ENCODE data around the gene FILIP1L.

FILIP1L gene

GRCh38 chr3:99951701-99952100 lies 162.6 kb downstream of the FILIP1L start:
- DNase-seq (ENCODE audit: low read depth), result peak; percentile 44

- no peak for DNase-seq (ENCODE audit: low read depth)
Observed at GRCh38 chr3:99950921-99951320, 163.4 kb downstream of the FILIP1L start.

DNA sequence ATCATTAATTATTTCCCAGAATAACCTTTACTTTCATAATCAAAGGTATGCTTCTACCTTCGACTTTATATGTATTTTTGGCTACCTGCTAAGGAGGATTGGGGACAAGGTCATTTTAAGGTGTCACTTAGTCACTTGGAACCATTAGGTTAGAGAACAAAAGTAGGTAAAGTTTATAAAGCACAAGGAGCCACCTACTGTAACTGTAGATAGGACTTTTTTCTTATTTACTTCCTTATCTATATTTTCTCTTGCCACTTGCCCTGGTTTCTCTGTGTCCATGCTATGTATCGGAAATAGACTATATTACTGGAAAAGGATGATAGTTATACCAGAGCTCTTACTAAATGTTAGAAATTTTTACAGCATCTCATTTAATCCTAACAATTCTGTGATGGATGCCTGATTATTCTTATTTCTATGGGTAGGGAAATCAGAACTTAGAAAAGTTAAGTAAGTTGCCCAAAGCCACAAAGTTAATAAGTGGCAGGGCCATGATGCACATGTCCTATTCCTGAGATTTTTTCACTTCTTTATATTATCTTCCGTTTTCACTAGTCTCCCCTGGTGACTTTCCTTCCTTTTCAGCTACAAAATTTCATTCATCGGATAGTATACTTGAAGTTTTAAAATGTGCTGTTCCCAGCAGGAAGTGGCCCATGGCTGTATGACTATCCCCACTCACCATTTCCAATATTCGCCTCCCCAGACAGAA lies 164.2 kb downstream of the FILIP1L start:
- no peak for DNase-seq (ENCODE audit: low read depth)

DNA sequence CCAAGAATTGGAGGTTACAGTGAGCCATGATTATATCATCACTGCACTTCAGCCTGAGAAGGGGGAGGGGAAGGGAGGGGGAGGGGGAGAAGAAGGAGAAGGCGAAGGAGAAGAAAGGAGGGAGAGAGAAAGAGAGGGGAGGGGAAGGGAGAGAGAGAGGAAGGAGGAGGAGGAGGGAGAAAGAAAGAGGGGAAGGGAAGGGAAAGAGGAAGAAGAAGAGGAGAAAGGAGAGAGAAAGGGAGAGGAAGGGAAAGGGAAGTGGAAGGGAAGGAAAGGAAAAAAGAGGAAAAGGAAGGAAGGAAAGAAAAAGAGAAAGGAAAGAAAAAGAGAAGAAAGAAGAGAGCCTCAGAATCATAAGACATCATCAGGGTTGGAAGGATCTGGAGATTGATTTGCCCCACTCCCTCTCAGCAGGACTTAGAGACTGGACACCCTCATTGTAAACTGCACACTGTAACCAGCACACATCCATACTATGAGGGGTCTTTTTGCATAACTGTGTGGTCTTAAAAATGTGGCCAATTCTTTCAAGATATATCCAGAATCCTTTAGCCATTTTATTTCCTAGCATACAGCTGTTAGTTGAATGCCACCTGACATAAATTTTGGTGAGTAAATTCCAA lies 165.7 kb downstream of the FILIP1L start:
- no peak for DNase-seq (ENCODE audit: low read depth)

DNA sequence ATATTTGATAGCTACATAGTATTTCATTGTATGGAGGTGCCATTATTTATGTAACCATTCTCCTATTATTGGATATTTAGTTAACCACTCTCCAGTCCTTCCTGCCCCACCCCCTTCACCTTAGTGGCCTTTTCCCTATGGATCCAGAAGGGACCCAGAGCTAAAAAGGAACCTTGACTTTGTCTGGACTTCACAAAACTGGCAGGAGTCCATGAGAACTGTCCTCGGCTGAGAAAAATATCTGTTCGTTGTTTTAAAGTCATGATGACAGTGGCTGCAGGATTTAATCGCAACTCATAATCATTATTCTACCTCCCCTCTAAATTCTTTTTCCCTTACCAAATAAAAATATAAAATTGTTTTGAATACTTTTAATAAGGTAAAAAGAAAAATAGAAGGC lies 166.9 kb downstream of the FILIP1L start:
- DNase-seq (ENCODE audit: low read depth), result no peak

- DNase-seq (ENCODE audit: low read depth), result peak; percentile 82
Observed at GRCh38 chr3:99945328-99945995, 168.8 kb downstream of the FILIP1L start.

DNA sequence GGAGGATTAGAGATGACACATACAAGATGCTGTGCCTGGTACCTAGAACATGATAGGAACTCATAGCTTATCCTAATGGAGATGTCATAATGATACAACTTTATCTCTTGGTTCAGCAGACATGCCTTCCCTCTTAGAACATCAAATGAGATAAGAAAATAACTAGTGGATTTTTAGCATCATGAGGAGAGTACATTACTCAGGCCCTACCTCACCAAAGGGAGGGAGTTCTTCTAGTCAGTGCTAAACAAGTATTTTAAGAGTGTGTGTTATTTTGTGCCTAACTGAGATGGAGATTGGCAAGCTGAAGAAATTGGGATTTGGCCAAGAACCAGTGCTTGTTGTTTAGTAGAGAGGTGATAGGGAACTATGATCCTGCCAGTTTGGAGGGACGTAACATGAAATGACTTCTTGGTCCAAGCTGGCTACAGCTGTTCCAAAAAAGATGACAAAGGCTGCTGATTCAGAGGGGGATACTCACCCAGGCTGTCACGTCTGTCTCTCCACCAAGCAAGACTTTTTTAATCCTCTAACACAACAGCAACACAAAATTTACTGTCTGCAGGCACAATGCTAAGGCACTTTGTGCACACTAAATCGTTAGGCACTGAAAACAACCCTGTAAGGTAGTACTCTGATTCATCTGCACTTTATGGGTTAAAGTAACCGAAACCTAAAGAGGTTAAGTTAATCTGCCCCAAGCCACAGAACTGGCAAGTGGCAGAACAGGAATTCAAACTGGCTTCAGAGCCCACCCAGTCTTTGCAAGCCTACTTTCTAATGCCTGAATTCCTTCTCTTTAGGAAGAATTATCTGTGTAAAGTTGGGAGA lies 170.2 kb downstream of the FILIP1L start:
- no peak for DNase-seq (ENCODE audit: low read depth)

DNA sequence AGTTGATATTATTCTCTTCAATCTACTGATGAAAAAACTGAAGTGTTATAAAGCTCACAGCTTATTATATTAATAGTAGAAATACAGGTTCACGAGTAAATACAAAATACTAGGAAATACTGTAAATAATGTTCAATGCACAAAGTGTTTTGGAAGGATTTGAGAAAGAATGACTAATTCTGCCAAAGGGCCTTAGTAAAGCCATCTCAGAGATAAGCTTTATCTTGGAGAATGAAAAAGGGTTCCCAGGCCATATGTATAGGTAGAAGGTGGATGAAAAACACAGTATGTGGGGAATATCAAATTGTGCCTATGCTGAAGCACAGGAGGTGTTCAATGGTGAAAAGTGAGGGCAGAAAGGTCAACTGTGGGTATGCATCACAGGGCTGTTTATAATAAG lies 173.1 kb downstream of the FILIP1L start:
- no peak for DNase-seq (ENCODE audit: low read depth)

GRCh38 chr3:99940350-99940749 lies 174.0 kb downstream of the FILIP1L start:
- DNase-seq (ENCODE audit: low read depth), result no peak

- no peak for DNase-seq (ENCODE audit: low read depth)
Observed at GRCh38 chr3:99939876-99940275, 174.4 kb downstream of the FILIP1L start.

DNA sequence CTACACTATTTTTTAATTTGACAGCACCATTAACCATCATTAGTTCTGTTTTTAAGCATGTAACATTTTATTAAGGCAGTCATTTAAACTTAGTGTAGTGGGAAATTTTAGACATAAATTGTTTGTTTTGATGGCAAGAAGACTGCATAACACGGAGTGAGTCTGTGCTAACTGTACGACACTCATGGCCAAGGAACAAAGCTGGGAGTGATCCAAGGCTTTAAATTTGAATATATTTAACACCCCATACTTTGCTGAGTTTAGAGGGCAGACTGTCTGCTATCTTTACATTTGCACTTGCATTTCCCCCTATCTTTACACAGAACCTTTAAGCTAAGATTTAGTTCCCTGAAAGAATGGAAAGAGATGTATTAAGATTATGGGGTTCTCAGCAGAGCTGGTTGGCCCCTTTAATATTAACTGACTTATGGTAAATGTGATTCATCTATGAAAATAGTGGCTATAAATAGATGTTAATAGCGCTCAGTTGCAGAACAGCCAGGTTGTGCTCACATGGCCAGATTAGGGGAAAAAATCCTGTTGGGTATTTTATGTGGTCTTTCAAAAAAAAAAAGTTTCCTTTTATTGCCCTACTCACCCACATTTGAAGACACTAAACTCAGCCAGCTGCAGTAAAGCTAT lies 175.9 kb downstream of the FILIP1L start:
- DNase-seq (ENCODE audit: low read depth), result peak; percentile 79

GRCh38 chr3:99934975-99935797 lies 179.1 kb downstream of the FILIP1L start:
- DNase-seq (ENCODE audit: low read depth), result no peak

- no peak for DNase-seq (ENCODE audit: low read depth)
Observed at GRCh38 chr3:99933971-99934750, 180.1 kb downstream of the FILIP1L start.

- DNase-seq (ENCODE audit: low read depth), result no peak
Observed at GRCh38 chr3:99931059-99931458, 183.2 kb downstream of the FILIP1L start.

- DNase-seq (ENCODE audit: low read depth), result peak; percentile 72
Observed at GRCh38 chr3:99929745-99930139, 184.6 kb downstream of the FILIP1L start.

- DNase-seq (ENCODE audit: low read depth), result no peak
Observed at GRCh38 chr3:99928771-99929744, 185.2 kb downstream of the FILIP1L start.

DNA sequence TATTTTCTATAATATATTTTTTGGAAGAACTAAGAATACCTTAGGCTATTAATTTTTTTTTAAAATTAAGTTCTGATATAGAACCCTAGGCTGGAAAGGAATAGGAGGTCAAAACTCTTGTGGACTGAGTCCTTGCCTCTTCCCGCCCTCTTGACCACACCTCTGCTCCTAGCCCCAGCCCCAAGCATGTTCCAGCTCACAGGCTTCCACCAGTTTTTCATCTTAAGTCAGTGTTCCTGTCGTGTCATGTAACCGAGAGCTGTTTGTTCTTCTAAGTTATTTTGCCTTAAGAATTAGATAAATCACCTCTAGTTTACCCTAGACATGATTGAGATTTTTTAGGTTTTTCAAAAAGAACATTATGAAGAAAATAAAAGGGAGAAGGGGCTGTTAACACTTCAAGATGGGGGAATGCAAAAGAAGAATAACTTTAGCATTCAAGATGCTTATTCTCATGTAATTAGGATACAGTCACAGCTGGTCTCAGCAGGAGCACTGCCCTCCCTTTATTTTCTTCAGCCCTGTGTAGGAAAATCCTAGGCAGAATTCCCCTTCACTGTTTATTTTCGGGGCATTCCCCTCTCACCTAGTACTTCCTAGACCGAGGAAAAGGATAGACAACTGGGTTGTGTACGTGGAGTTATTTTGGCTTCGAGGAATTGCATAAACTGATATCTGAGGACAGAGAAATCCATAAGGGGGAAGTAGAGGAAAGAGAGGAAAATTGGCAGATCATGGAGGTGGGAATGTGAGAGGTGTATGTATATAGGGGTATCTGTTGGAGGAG lies 186.4 kb downstream of the FILIP1L start:
- DNase-seq (ENCODE audit: low read depth), result no peak

GRCh38 chr3:99925584-99926230 lies 188.6 kb downstream of the FILIP1L start:
- peak; percentile 93 for DNase-seq (ENCODE audit: low read depth)

Measured in EH (cell line).